HG03571 (cell line): ENCODE measurements around the gene PPP1R13B.

Experiments used
- ATAC-seq: cut with Tn5 transposase; IDR thresholded peaks from one replicate; pipeline ENCODE4 v1.9.1; 2021; ENCODE audit not compliant: unreplicated experiment

Gene PPP1R13B

DNA sequence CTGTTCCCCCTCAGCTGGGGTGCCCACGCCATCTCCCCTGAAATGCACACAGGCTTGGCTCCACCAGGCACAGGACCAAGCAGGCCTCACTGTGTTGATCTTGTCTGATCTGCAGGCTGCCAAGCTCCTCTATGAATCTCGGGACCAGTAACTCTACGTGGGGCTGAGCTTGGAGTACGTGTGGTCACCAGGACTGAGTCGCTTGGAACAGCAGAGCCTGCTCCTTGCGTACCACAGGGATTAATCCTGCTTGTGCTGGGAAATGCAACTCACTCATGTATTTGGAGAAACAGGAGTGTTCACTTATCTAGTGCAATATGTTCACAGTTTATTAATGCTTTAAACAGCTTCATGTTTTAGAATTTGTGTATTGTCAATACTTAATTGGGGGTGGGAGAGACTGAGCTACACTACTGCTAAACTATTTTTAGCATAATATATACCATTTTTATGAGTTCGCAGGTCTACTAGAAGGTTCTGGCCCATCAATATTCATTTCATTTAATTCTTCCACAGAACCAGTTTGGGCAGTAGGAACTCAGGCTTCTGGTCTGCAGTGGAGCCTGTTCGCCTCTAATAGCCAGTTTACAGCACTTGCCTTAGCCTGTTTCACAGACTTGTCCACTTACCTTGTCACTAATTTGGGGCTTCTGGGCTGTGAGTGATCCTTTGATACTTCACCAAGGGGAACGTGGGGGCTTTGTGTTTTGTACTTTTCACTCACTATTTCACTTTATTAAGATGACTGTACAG, 114.3 kb downstream of the PPP1R13B start:
- ATAC-seq: no peak

DNA sequence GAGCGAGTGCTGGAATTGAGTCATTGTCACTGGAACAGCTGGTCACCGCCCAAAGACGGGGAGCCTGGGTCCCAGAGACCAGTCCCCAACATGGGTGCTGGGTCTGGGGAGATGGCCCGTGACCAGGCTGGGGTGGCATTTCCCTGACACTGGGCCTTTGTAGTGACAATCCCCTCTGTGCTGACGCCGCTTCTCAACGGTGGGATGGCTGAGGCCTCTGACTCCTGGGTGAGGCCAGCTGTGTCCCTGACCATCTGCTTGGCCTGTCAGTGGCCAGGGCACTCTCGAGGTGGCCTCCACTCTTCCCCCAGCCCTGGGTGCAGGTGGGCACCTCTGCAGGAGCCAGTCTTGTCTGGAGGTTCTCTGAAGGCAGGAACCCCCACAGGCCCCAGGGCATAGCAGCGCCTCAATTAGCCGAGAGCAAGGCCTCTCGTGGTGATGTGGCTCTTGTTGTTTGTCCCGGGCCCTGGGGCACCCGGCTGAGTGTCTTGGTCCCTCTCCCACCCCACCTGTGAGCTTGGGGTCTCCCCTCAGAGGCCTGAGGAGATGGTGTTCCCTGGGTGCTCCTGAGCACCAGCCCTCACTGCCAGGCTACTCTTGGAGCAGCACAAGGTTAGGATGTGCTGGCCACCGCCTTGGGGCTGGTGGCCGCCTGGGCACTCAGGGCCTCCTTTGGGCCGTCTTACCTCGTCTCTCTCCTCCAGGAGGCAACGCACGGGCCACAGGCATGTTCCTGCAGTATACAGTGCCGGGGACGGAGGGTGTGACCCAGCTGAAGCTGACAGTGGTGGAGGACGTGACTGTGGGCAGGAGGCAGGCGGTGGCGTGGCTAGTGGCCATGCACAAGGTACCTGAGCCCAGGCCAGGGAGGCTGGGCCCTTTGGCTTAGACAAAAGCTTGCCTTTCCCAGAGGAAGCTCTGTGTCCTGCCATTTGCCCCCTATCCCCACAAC, 115.2 kb downstream of the PPP1R13B start:
- ATAC-seq: no peak

DNA sequence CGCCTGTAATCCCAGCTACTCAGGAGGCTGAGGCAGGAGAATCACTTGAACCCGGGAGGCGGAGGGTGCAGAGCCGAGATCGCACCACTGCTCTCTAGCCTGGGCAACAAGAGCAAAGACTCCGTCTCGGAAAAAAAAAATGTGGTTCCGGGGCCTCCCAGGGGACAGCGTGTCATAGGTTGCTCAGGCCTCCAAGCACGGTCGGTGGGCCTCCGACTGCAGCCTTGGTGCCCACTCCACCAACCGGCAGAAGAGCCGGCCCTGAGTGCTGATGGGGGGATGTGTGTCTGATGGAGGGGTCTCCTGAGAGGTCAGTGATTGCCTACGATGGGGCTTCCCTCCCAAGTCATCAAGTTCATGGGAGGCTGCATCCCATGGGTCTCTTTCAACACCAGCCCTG, 115.9 kb downstream of the PPP1R13B start:
- no peak for ATAC-seq

DNA sequence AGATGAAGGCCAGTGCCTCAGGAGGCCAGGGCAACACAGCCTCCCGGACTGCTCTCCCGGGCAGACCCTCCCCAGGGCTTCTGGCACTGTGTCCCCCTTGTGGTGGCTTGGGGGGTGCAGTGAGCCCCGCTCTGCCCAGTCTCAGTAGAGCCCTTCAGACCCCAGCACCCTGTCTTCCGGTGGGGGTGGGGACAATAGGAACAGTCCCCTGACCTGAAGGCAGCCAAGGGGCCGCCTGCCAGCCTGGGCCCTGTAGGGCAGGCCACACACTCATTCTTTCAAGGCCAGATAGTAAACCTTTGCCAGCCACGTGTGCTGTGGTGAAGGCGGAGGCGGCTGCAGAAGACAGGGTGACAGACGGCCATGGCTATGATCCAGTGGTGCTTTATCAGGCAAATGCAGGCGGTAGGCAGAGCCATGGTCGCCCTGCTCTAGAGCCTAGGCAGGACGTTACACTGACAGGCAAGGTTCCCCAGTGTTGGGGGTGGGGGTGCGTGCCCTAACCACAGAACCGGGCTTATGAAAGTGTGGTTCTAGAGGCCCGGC, 116.8 kb downstream of the PPP1R13B start:
- ATAC-seq: no peak

DNA sequence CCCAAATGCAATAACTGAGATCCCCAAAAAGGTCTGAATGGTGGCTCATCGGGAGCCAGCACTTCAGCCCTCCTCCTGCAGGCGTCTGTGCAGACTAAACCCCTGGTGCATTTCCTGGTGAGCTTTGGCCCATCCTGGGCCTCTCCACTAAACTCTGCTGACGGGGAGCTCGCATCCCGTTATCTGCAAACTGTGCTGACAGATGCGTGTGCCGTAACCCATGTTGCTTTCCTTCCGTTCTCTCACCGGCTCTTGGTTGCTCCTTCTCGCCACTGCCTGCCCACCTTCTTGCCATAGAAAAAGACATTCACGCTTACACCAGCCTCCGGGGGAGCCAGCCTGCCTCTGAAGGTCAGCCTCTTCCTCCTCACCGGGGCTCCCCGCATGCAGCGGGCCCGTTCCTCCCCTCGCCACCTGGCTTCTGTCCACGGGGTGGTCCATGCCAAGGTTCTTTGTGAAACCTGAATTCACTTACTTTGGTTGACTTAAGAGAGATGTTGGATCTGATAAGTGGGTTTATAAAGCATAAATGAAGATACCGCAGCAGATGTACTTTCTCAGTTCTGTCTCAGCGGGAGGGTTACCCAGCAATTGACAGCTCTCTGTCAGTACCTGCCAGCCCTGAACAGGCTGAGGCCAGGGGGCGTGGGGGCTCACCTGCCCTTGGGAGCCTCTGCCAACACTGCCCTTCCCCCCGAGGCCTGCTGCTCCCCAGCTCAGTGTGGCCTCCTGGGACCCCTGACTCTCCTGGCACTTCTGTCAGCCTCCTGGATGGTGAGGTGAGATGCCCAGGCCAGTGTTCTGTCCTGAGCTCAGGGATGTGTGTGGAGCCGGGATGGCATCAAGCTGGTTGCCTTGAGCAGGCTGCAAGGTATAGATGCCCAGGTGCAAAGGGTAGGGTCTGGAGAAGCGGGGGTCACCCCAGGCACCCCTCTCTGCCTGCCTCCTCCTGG, 117.6 kb downstream of the PPP1R13B start:
- no peak for ATAC-seq

DNA sequence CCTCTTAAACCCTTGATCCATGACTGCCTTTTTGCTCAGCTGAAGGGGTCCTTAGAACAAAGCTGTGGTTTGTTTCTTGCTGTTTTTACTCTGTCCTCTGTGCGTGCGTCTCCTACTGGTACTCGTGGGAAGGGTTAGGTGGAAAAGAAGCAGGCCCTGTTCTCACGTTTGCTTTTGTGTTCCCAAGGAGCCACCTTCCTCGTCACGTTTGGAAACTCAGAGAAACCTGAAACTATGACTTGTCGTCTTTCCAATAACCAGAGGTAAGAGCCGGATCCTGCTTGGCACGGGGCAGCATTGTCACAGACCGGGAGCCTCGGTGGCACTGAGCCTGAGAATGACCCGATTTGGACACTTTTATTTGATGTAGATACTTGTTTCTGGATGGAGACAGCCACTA, 118.7 kb downstream of the PPP1R13B start:
- ATAC-seq: no peak

DNA sequence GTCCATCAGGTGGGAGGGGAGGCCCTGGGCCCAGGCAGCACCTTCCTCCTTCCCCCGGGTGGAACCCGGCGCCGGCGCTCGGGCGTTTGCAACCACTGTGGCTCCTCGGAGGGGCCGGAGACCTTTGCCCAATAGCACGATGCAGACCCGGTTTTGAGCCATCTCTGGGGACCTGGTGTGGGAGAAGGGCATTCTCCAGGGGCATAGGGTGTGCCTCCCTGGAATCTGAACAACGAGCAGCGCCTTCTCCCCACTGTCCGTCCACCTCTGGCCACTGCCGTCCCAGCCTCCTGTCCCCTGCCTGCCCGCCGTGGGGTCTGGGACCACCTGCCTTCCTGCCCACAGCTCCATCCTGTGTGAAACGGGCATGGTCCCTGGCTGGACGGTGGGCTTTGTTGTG, 119.2 kb downstream of the PPP1R13B start:
- ATAC-seq: no peak

DNA sequence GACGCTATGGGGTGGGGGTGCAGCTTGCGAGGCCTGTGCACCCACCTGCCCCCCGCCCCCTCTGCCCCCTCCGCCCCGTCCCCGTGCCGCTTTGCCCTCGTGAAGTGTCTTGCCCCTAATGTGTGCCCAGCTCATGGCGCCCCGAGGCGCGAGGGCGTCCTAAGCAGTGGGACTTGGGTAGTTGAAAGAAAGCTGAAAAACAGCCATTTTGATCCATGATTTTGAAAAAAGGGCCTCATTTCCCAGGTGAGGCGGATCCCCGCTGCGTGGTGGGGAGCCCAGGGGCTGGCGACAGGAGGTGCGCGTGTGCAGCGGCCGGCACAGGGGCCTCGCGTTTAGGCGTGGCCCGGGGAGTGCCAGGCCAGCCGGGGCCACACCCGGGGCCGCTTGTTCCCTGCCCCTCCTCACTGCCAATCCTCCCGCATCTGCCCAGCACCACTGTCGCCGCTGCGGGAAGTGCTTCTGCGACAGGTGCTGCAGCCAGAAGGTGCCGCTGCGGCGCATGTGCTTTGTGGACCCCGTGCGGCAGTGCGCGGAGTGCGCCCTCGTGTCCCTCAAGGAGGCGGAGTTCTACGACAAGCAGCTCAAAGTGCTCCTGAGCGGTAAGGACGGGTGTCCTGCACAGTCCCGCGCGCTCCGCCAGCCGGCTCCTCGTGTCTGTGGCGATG, 119.9 kb downstream of the PPP1R13B start:
- ATAC-seq: no peak

DNA sequence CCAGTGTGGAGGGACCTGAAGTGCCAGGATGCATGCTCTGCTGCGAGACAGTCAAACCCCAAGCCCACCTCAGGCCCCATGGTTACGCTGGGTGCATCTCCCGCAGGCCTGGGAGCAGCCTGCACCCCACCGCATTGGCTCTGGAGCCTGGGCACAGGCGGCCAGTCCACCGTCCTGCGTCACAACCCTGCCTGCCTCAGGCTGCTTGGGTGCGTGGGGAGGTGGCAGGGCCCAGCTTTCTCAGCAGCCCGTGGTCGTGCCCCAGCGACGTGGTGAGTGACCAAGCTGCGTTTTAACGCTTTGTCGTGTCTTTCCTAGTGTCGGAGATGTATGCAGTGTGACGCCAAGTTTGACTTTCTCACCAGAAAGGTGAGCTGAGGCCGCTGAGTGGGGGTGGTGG, 120.9 kb downstream of the PPP1R13B start:
- no peak for ATAC-seq

DNA sequence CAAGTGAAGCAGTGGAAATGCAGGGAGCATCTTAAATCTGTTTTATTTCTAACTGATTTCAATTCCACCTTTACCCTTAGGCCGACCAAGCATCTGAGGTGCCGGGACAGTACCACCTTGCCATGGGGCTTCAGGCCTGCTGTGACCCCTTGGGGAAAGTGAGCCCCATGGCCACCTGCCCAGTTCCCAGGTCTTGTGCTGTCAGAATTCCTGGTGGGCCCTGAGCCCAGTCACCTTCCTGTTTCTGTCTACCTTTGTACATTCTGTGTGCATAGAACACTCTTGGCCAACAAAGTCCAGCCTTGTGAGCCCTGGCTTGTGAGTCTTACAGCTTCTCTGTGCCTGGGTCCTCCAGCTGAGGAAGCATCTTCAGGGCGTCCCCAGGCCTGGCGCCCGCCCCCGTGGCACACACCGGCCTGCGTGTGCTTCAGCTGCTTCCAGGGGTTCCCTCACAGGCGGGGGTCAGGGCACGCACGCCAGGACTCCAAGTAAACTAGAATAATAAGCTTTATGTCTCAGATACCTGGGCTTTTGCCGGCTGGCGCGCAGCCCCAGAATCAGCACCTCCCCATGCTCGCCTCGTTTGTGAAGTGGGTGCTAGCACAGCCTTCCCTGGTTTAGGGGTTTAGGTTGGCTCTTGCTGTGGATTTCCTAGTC, 121.5 kb downstream of the PPP1R13B start:
- no peak for ATAC-seq

DNA sequence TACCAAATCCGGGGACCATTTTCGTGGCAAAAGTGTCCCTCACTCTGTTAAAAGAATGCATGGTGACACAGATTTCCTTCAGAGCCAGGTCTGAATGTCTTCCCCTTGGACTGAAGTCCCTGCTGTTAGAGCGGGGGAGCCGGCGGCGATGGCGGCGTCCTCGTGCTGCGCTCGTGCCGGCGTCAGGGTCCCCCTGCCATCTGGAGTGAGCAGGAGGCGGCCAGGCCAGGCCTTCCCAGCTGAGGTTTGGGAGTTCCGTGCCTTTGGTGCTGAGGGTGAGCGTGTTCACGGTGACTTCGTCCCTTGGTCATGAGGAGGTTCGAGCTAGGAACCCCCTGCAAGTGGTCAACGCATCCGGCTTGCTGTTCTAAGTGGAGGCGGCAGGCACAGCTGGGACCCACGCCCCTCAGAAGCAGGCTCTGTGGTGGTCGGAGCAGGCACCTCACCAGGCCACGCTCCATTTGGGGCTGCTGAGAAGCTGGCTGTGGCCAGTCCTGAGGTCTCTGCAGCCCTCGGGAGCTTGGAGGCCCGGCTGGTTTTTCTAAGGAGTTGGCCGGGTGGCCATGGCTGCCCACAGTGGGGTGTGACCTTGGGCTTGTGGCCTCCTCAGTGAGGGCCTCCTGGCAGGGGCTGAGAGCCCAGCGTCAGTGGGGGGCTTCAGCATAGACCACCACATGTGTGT, 122.2 kb downstream of the PPP1R13B start:
- no peak for ATAC-seq

DNA sequence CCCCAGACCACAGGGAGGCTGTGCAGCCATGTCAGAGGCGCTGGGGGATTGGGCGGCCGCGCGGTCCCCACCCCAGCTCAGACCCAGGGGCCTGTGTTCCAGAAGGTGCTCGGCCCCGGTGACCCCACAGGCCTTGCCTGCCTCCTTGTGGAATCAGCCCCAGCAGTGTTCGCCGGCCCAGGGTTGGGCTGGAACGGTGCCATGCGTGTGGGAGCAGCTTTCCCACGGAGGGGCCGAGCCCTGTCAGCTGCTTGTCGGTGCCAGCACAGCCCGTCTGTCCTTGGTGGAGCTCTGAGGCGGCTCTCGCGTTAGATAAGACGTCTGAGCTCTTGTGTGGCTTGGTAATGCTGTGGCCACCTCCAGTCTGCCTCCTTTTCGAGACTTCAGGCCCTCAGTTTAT, 123.3 kb downstream of the PPP1R13B start:
- no peak for ATAC-seq

DNA sequence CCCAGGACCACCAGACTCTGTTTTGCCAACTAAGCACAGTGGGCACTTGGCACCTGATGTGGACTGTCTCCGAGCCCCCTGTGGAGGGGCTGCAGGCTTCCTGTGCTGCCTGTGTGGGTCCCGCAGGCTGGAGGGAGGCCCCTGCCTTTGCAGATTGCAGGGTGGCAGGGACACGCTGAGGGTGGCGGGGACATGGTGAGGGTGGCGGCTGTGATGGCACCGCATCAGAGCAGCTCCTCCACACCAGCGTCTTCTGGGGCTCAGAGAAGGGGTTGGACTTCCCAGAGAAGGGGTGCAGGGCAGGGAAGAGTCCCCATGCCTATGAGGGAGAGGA, 123.7 kb downstream of the PPP1R13B start:
- no peak for ATAC-seq

DNA sequence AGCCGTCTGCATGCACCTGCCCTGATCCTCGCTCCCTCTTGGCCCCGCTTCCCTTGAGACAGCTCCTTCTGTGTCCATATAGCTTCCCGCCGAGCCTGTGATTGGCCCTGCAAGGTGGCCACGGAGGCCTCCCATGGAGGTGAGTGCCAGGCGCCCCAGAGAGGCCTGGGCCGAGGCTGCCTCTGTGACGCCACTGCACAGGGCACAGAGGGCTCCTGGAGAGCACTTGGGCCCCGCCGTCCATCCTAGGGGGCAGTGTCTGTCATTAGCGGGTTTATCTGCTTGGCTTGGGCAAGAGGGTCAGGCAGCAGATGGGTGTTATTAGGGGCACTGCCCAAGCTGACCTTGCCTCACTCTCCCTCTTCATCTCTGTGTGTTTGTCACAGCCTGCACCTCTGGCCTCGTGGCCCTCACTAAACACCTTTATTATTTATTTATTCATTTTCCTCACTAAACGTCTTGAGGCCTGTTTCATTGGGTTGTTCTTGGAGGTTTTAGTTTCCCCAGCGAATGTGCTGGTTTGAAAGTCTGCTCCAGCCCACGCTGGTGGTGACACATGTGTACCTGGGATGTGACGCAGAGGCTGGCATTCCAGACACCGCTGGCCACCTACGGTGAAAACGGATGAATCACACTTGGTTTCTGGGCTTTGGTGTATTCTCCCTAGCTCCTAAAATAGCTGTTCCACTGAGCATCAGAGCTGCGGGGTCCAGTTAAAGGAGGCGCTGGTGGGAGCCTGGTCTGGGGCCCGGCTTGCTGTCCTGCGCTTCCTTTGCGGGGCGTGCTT, 125.8 kb downstream of the PPP1R13B start:
- no peak for ATAC-seq

DNA sequence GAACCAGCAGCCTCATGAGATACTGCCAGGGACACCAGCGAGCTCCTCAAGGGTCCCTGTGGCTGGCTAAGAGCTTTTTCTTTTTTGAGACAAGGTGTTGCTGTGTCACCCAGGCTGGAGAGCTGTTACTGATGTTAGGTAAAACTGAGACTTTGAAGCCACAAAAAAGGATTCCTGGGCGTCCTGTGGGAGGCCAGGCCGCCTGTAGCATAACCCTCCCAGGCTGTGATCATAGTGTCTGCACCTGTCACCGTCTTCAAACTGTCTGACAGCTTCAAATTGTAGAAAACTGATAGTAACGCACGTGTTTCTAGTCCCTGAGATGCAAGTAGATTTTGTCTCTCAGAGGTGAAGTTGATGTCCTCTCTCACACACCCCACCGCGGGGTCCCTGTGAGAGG, 127.6 kb downstream of the PPP1R13B start:
- no peak for ATAC-seq

DNA sequence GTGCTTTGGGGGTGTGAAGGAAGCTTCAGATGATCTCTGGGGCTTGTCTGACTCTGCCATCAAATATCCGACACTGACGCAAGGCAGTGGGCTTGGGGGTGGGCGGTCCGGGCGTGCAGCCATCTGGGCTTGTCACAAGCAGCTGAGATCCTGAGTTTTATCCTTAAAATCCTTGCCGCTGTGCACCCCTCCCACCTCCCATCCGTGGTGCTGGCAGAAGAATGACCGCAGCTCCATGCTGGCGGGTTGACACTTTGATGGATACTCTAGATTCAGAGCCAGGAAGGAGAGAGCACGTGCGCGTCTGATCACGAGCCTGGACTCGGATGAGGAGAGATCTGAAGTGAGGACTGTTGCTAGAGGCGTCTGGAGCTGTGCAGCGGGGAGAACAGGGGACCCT, 128.8 kb downstream of the PPP1R13B start:
- no peak for ATAC-seq

DNA sequence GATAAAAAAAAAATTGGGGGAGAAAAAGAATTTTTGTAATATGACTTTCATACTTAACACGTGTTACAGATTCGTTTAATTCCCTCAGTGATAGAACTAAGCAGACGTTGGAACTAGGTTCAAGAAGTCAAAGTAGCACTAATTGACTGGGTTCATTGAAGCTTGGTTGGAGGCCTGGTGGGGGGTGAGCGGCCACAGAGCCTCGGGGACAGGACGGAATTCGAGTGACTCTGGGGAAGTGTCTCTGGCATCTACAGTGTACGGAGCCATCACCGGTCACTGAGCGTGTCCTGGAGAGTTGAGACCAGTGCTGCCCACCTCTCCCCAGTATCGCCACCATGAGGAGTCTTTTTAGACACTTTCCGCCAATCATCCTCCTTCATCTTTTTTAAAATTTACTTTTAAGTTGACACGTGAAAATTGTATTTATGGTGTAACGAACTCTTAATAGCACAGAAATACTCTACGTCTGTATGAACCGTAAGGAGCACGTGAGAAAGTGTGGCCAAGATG, 130.4 kb downstream of the PPP1R13B start:
- no peak for ATAC-seq

DNA sequence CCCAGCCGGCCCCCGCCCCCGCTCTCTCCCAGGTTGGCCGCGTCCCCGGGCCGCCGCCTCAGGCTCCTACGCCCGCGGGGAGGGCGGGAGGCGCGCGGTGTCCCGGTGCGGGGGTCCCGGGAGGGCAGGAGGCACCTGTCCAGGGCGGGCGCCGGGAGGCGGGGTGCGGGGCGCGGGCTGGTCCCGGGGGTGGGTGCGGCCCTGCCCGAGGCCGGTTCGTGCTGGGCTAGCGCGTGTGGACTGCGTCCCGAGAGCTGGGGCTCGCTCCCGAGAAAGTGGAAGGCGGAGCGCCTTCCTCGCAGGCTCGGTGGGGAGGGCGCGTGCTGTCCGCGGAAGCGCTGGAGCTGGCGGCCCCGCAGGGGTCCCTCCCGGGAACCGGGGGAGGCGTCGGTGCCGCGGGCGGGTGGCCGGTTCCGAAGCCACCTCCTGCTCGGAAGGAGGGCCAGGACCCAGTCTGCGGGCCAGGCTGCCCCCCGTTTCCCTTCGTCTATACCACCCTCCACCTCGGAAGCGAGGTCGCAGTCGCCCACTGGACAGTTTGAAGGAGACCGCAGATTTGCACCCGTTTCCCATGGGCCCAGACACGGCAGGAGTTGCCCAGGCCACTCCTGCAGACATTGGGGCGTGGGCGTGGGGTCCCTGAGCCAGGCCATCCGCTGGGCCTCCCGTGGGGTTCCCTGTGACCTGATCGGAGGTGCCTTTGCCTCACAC, 131.1 kb downstream of the PPP1R13B start:
- ATAC-seq: peak; percentile 4
